ENCODE results near the gene CLNK. TPM values are rescaled to one million over a fixed set of nuclear protein-coding genes. Genes with fewer than 3 reads are reported as not detected.
"Not testable (repeated sequence)": the region's sequence is repeated elsewhere in the genome, so short reads cannot be mapped to it uniquely, and the experiment has no call there.

The CLNK gene
- polyA plus RNA-seq, 1 donor = 0.52 TPM

DNA sequence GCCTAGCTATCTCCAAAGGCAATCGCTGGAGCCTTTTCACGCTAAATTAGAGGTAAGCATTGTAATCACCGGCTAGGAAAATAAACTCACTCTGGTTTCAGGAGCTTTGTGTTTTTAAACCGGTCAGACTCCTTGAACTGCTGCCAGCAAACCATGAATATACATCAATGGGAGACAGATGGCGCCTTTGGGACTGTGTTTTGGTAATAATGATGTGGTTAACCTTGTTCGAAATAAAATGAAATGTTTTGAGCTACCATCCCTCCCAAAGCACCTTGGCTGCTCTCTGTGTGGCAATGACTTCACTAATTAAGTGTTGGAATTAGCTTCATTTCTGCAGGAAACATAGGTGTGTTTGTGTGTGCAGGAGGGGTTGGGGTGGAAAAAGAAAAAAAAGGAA is 65.3 kb downstream of the CLNK start:
- no CpG with 5 or more reads among the region's 6 CpGs for WGBS (ENCODE audit: insufficient coverage, low lambda C conversion rate)
- H3K27ac ChIP-seq (ENCODE audit: low read length) = no peak overlapping the region

DNA sequence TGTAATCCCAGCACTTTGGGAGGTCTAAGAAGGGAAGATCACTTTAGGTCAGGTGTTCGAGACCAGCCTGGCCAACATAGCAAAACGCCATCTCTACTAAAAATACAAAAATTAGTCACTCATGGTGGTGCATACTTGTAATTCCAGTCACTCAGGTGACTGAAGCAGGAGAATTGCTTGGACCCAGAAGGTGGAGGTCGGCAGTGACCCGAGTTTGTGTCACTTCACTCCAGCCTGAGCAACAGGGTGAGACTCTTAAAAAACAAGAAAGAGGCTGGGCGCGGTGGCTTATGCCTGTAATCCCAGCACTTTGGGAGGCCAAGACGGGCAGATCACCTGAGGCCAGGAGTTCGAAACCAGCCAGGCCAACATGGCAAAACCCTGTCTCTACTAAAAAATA is 69.6 kb downstream of the CLNK start:
- not testable (repeated sequence) for H3K36me3 ChIP-seq (ENCODE audit: control insufficient read depth, insufficient read depth, low read length); DNase-seq; H3K4me1 ChIP-seq (ENCODE audit: control insufficient read depth, insufficient read depth, low read length); H3K4me3 ChIP-seq (ENCODE audit: low read length); H3K9me3 ChIP-seq (ENCODE audit: control insufficient read depth, low read depth, low read length); H3K27ac ChIP-seq (ENCODE audit: low read length); H3K27me3 ChIP-seq (ENCODE audit: control insufficient read depth, insufficient read depth, low read length)
- no CpG with 5 or more reads among the region's 8 CpGs for WGBS (ENCODE audit: insufficient coverage, low lambda C conversion rate)

More for the DNA sequence above, 65.3 kb downstream of the CLNK start:
- Histone ChIP-seq H3K36me3 (ENCODE audit: control insufficient read depth, insufficient read depth, low read length) (no peaks in the 10 kb centered on the region), H3K4me3 (ENCODE audit: low read length) (no peak overlapping the region), H3K4me1 (ENCODE audit: control insufficient read depth, insufficient read depth, low read length) (no peaks in the 10 kb centered on the region), H3K9me3 (ENCODE audit: control insufficient read depth, low read depth, low read length) (no peaks in the 10 kb centered on the region), H3K27me3 (ENCODE audit: control insufficient read depth, insufficient read depth, low read length) (no peaks in the 10 kb centered on the region)
- DNase-seq = no peak

DNA sequence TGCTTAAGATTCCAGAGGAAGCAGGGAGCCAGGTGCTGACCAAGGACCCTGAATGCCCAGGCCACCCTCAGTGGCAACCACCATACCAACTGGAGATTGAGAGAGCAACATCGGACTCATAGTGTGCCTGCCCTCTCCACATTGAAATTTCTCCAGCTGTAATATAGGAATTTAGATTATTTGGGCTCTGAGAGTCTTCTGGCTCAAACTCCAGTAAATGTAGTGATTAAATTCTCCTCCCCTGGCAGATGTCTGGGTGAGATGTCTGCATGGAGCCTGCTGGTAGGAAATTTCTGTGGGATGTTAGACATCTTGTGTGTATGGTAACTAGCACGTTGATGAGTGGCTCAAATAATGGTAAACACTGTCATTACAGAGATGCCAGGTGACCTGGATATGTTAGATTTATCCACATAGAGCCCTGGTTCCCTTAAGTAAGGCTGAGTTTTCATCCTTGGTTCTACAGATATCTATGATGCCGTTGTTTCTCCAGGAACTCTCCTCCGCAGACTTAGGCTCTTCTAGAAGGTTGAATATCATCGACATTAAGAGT is 70.6 kb downstream of the CLNK start:
- H3K4me3 ChIP-seq (ENCODE audit: low read length) = no peak overlapping the region
- no CpG with 5 or more reads among the region's 5 CpGs for WGBS (ENCODE audit: insufficient coverage, low lambda C conversion rate)

DNA sequence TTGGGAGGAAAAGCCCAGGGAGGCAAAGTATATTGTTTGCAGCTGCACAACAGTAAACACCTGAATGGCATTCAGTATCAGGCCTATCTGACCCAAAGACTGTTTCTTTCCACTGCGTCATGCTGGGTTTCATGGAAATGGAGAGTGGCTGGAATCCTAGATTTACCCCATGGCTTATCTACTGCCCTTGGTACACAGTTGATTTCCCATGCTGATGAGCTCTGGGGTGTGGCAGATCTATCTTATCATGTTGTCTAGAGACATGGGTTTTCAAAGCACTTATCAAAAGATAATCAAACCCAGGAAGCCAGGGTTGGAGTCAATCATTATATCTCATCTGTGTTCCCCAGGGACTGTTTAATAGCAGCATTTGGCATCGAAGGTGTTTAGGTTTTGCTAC is 72.1 kb downstream of the CLNK start:
- no peaks in the 10 kb centered on the region for H3K4me1 ChIP-seq (ENCODE audit: control insufficient read depth, insufficient read depth, low read length)
- no peak overlapping the region for H3K4me3 ChIP-seq (ENCODE audit: low read length)
- H3K27ac ChIP-seq (ENCODE audit: low read length) = no peak overlapping the region
- no peaks in the 10 kb centered on the region for H3K9me3 ChIP-seq (ENCODE audit: control insufficient read depth, low read depth, low read length)
- WGBS (ENCODE audit: insufficient coverage, low lambda C conversion rate) = no CpG with 5 or more reads among the region's 2 CpGs
- H3K36me3 ChIP-seq (ENCODE audit: control insufficient read depth, insufficient read depth, low read length) = no peaks in the 10 kb centered on the region
- no peaks in the 10 kb centered on the region for H3K27me3 ChIP-seq (ENCODE audit: control insufficient read depth, insufficient read depth, low read length)
- no peak for DNase-seq

More for the DNA sequence above, 70.6 kb downstream of the CLNK start:
- no peaks in the 10 kb centered on the region for H3K4me1 ChIP-seq (ENCODE audit: control insufficient read depth, insufficient read depth, low read length)
- H3K9me3 ChIP-seq (ENCODE audit: control insufficient read depth, low read depth, low read length) = no peaks in the 10 kb centered on the region
- H3K27me3 ChIP-seq (ENCODE audit: control insufficient read depth, insufficient read depth, low read length) = no peaks in the 10 kb centered on the region
- H3K27ac ChIP-seq (ENCODE audit: low read length) = no peak overlapping the region
- H3K36me3 ChIP-seq (ENCODE audit: control insufficient read depth, insufficient read depth, low read length) = no peaks in the 10 kb centered on the region
- no peak for DNase-seq

DNA sequence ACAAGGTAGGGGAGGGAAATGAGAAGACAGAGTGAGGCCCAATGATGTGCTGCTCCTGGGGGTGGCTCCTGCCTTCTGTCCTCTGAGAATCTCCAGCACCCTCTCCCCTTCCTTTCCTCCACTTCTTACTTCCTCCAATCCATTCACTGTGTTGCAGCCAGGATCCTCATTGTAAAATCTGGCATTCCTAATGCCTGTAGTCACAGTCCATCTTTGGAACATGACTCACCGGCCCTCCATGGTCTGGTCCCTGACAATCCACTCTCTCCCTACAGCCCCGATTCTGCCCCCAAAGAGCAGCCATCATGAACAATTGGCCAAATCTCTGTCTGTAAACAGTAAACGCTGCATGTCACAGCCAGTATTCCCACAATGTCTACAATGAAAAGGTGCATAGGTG is 72.9 kb downstream of the CLNK start:
- no peak for DNase-seq
- no peaks in the 10 kb centered on the region for H3K27me3 ChIP-seq (ENCODE audit: control insufficient read depth, insufficient read depth, low read length)
- H3K4me3 ChIP-seq (ENCODE audit: low read length) = no peak overlapping the region
- no peaks in the 10 kb centered on the region for H3K36me3 ChIP-seq (ENCODE audit: control insufficient read depth, insufficient read depth, low read length)
- H3K4me1 ChIP-seq (ENCODE audit: control insufficient read depth, insufficient read depth, low read length) = no peaks in the 10 kb centered on the region
- H3K27ac ChIP-seq (ENCODE audit: low read length) = no peak overlapping the region
- WGBS (ENCODE audit: insufficient coverage, low lambda C conversion rate) = no CpG with 5 or more reads among the region's 3 CpGs
- no peaks in the 10 kb centered on the region for H3K9me3 ChIP-seq (ENCODE audit: control insufficient read depth, low read depth, low read length)

DNA sequence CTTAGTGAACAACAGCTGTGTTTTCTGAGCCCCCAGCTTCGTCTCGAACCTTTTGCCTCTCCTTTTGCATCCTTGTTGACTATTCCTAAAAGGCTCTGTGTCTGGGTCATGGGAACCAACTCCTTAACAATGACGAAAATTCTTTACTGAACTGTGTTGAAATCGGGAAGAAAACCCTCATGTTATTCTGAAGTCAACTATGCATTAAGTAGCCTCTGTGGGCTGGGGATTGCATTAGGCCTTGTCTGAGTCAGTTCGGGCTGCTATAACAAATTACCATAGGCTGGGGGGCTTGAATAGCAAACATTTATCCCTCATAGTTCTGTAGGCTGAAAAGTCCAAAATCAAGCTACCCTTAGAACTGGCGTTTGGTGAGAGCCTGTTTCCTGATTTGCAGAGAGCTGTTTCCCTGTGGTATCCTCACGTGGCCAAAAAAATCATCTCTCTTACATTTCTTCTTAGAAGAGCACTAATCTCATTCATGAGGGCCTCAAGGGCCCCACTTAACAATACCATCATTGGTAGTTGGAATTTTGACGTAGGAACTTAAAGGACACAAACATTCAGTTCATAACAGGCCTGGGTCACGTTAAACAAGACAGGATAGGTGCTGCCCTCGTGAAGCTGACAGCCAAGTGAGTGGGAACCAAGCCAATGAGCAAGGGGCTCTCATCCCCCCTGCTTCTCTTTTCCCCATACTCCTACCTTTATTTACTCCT is 75.9 kb downstream of the CLNK start:
- no peak overlapping the region for H3K4me3 ChIP-seq (ENCODE audit: low read length)
- no peaks in the 10 kb centered on the region for H3K36me3 ChIP-seq (ENCODE audit: control insufficient read depth, insufficient read depth, low read length)
- DNase-seq = no peak
- no peaks in the 10 kb centered on the region for H3K27me3 ChIP-seq (ENCODE audit: control insufficient read depth, insufficient read depth, low read length)
- no peaks in the 10 kb centered on the region for H3K9me3 ChIP-seq (ENCODE audit: control insufficient read depth, low read depth, low read length)
- H3K27ac ChIP-seq (ENCODE audit: low read length) = no peak overlapping the region
- no peaks in the 10 kb centered on the region for H3K4me1 ChIP-seq (ENCODE audit: control insufficient read depth, insufficient read depth, low read length)
- WGBS (ENCODE audit: insufficient coverage, low lambda C conversion rate) = no CpG with 5 or more reads among the region's 10 CpGs

DNA sequence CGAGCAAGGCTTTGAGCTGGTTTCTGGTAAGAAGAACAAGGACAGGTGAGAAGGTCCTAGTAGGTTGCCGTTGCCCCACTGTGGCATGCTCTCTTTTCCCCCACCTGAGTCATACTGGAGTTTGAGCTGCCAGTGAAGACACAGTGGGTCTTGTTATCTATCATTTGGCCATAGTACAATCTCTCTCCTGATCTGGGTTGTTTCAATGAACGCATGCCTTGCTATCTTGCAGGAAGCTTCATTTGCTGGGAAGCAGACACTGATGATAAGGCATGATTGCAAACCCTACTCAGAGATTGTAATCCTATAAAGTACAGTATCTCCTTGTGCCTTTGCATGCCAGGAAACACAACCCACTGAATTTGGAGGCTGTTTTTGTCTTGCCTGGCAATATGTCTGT is 77.4 kb downstream of the CLNK start:
- 50% methylated on average over 1 of the region's 3 CpGs for WGBS (ENCODE audit: insufficient coverage, low lambda C conversion rate)
- H3K4me1 ChIP-seq (ENCODE audit: control insufficient read depth, insufficient read depth, low read length) = no peaks in the 10 kb centered on the region
- H3K27me3 ChIP-seq (ENCODE audit: control insufficient read depth, insufficient read depth, low read length) = no peaks in the 10 kb centered on the region
- no peak for DNase-seq
- no peak overlapping the region for H3K4me3 ChIP-seq (ENCODE audit: low read length)
- no peak overlapping the region for H3K27ac ChIP-seq (ENCODE audit: low read length)
- no peaks in the 10 kb centered on the region for H3K9me3 ChIP-seq (ENCODE audit: control insufficient read depth, low read depth, low read length)
- no peaks in the 10 kb centered on the region for H3K36me3 ChIP-seq (ENCODE audit: control insufficient read depth, insufficient read depth, low read length)

DNA sequence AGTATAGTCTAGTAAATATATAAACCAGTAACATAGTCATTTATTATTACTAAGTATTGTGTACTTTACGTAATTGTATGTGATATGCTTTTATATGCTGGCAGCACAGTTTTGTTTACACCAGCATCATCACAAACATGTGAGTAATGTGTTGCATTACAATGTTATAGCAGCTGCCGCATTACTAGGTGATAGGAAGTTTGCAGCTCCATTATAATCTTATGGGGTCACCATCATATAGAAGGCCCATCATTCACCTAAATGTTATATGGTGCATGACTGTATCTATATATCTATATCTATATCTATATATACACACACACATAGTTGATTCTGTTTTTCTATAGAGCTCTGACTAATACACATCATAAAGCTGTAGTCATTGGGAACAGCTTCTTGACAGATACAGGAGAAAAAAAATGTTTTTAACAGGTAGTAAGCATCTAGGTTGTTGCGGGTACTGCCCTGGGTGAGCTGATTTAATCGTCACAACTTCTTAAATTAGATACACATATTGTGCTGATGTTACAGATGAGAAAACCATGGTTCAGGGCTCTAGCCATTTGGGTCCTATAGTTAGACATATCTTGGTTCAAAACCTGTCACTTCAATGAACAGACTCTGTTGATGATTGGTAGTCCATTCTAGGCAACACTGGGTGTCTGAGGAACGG is 77.9 kb downstream of the CLNK start:
- no peak for DNase-seq
- H3K4me1 ChIP-seq (ENCODE audit: control insufficient read depth, insufficient read depth, low read length) = no peaks in the 10 kb centered on the region
- H3K27ac ChIP-seq (ENCODE audit: low read length) = no peak overlapping the region
- H3K36me3 ChIP-seq (ENCODE audit: control insufficient read depth, insufficient read depth, low read length) = no peaks in the 10 kb centered on the region
- WGBS (ENCODE audit: insufficient coverage, low lambda C conversion rate) = no CpG with 5 or more reads among the region's 5 CpGs
- no peaks in the 10 kb centered on the region for H3K27me3 ChIP-seq (ENCODE audit: control insufficient read depth, insufficient read depth, low read length)
- no peak overlapping the region for H3K4me3 ChIP-seq (ENCODE audit: low read length)
- no peaks in the 10 kb centered on the region for H3K9me3 ChIP-seq (ENCODE audit: control insufficient read depth, low read depth, low read length)

DNA sequence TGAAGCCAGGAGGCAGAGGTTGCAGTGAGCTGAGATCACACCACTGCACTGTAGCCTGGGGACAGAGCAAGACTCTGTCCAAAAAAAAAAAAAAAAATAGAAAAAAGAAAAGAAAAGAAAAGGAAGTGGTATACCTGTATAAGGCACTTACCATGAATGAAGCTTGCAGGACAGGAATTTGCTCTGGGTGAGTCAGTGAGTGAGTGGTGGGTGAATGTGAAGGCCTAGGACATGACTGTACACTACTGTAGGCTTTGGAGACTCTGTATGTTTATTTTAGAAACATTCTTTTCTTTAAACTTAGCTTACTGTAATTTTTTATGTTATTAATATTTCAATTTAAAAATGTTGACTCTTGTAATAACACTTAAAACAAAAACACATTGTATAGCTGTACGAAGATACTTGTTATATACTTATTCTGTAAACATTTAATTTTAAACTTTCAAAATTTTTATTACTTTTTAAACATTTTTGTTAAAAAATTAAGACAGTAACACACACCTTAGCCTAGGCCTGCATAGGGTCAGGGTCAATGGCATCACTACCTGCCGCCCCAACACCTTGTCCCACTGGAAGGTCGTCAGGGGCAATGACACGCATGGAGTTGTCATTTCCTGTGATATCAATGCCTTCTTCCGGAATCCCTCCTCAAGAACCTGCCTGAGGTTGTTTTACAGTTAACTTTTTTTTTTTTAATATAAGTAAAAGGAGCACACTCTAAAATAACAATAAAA is 78.7 kb downstream of the CLNK start:
- Histone ChIP-seq H3K27me3 (ENCODE audit: control insufficient read depth, insufficient read depth, low read length) (no peaks in the 10 kb centered on the region), H3K9me3 (ENCODE audit: control insufficient read depth, low read depth, low read length) (no peaks in the 10 kb centered on the region), H3K4me1 (ENCODE audit: control insufficient read depth, insufficient read depth, low read length) (no peaks in the 10 kb centered on the region), H3K4me3 (ENCODE audit: low read length) (no peak overlapping the region), H3K27ac (ENCODE audit: low read length) (no peak overlapping the region), H3K36me3 (ENCODE audit: control insufficient read depth, insufficient read depth, low read length) (no peaks in the 10 kb centered on the region)
- 83% methylated on average over 1 of the region's 5 CpGs for WGBS (ENCODE audit: insufficient coverage, low lambda C conversion rate)
- DNase-seq = no peak

DNA sequence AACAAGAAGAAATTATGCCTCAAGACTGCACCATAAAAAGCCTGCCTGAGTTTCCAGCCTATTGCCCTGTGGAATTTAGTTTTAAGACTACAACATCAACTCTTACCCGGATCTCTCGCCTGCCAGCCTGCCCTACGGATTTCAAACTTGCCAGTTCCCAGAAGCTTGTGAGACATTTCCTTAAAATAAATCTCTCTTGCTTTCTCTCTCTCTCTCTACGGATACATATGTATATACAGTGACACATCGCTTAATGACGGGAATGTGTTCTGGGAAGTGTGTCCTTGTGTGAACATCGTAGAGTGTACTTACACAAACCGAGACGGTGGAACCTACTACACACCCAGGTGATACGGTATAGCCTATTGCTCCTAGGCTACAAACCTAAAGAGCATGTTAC is 79.5 kb downstream of the CLNK start:
- no peak for DNase-seq
- no peaks in the 10 kb centered on the region for H3K27me3 ChIP-seq (ENCODE audit: control insufficient read depth, insufficient read depth, low read length)
- no peaks in the 10 kb centered on the region for H3K36me3 ChIP-seq (ENCODE audit: control insufficient read depth, insufficient read depth, low read length)
- WGBS (ENCODE audit: insufficient coverage, low lambda C conversion rate) = 86% methylated on average over 5 of the region's 10 CpGs
- no peak overlapping the region for H3K4me3 ChIP-seq (ENCODE audit: low read length)
- no peaks in the 10 kb centered on the region for H3K4me1 ChIP-seq (ENCODE audit: control insufficient read depth, insufficient read depth, low read length)
- H3K27ac ChIP-seq (ENCODE audit: low read length) = no peak overlapping the region
- H3K9me3 ChIP-seq (ENCODE audit: control insufficient read depth, low read depth, low read length) = no peaks in the 10 kb centered on the region
